HG03135 (cell line): Measurements from ENCODE around the gene NUMB.

Source experiments
- ATAC-seq: cut with Tn5 transposase; IDR thresholded peaks from one replicate; pipeline ENCODE4 v1.9.1; 2021; ENCODE audit warnings: mild to moderate bottlenecking, moderate library complexity; ENCODE audit not compliant: unreplicated experiment

The NUMB gene

DNA sequence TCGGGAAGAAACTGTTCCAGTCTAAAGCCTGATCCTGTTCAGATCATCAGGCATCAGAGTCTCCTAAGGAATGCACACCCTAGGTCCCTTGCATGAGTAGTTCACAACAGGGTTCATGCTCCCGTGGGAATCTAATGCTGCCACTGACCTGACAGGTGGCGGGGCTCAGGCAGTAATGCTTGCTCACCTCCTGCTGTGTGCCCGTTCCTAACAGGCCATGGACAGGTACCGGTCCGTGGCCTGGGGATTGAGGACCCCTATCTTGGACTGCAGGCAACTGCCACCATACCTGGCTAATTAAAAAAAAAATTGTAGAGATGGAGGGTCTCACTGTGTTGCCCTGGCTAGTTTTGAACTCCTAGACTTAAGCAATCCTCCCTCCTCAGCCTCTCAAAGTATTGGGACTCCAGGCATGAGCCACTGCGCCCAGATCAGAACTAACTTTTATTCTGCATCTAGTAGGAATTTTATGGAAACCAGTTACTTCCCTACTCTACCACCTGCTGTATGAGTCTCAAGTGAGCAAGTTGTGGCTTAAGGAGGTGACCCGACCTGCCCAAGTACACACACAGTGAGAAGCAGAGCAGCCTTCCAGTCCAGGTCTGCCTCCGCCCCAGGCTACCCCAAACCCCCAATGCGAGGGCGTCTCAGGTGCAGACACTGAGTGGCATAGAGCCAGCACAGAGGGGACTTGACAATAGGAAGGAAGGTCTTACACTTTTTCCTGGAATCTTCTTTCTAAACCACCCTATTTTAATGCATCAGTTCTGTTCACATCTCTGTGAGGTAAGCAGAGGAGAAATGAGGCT, 223.6 kb downstream of the NUMB start:
- ATAC-seq, result no peak

DNA sequence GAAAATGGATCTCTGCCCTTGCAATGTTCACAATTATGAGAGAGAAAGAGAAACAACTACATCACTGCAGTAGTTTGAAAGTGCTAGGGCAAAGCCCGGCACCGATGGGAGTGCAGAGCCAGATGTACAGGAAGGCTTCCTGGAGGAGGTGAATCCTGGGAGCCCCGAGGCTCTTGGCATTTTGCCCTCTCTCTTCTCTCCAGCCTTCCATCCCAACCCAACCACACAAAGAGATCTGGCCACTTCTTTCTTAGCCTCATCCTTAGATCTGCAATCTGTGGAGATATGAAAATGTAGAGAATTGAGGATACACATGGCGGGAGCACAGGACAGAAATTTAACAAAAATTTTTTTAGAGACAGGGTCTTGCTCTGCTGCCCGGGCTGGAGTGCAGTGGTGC, 224.3 kb downstream of the NUMB start:
- ATAC-seq, result no peak

DNA sequence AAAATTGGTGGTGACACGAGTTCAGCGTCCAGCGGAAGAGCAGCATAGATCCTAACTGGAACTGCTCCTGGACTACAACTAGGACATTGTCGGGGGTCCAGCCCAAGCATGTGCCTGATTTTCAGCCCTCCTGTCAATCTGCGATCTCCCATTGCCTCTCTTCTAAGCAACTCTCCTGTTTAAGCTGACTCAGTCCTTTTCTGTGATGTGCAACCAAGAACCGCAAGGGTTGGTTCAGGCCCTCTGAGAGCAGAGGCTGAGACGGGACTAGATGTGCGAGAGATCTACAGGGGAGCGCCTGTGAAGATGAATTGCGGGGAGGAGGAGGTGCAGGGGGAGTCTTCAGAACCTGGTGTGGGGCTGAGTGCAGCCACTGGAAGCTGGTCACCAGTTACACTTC, 224.8 kb downstream of the NUMB start:
- no peak for ATAC-seq

DNA sequence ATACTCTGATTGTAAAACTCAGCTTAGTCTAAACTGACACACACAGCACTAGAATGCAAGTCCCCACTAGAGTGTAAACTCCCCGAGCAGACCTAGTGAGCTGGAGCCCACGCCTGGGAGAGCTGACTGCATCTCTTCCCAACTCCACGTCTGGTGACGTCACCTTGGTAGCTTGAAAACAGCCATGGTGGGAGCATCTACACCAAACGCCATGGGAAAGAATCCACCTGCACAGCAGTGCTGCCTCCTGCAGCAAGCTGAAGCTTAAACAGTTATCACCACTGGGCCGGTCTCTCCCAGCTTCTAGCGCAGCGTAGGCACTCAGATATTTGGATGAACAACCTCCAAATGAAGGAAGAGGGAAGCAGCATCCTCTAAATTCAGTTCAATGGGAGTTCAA, 225.4 kb downstream of the NUMB start:
- ATAC-seq, result no peak

DNA sequence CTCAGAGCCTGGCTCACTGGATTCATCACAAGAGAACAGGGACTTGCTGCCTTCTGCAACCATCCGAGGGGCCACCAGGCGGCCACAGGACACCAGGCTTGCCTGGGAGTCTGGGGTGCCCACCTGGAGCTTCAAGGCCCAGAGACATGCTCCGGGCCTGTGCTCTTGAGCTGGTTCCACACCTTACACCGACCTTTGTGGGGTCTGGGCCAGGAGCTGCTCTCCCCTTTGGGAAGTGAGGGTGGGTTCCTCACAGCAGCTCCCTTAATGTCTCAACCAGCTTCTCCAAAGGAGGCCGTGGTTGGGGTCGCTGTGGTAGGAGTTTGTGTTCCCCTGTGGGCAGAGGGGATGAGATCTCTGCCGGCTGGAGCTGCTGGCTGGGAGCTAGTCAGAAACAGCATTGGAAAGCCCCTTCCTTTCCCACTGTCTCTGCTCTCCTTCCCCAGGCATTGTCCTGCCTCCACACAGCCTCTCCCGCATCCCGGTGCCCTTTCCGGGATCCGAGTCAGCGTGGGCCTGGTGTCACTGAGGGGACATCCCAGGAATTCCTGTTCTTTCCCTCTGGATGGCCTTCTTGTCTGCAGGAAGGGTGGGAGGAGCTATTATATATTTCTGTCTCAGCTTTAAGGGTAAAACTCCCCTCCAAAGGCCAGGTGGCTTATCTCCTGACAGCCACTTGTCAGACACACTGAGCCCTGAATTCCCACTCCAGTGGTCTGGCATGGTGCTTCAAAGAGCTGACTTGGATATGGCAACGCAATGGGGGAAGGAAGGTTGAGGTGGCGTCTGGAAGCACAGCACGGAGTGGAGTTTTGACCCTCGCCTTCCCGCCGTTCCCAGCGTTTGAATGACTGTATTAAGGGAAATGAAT, 226.1 kb downstream of the NUMB start:
- ATAC-seq, result no peak

DNA sequence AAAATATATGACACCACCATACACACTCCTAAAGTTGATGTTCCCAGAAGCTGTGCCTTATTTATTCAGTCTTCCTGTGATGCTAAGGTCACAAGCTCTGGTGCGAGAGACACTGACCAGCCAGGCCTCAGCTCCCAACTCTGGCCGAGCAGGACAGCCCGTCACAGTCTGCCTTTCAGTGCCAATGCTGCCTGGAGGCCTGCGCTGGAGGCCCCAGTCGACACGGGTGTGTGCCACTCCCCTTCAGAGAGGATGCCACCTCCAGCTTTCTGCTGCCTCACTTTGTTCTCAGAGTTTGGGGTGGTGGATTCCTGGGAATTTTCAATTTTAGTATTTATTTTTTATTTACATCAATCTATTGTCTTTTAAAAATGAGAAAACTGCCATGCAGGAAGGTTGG, 228.3 kb downstream of the NUMB start:
- ATAC-seq, result no peak

DNA sequence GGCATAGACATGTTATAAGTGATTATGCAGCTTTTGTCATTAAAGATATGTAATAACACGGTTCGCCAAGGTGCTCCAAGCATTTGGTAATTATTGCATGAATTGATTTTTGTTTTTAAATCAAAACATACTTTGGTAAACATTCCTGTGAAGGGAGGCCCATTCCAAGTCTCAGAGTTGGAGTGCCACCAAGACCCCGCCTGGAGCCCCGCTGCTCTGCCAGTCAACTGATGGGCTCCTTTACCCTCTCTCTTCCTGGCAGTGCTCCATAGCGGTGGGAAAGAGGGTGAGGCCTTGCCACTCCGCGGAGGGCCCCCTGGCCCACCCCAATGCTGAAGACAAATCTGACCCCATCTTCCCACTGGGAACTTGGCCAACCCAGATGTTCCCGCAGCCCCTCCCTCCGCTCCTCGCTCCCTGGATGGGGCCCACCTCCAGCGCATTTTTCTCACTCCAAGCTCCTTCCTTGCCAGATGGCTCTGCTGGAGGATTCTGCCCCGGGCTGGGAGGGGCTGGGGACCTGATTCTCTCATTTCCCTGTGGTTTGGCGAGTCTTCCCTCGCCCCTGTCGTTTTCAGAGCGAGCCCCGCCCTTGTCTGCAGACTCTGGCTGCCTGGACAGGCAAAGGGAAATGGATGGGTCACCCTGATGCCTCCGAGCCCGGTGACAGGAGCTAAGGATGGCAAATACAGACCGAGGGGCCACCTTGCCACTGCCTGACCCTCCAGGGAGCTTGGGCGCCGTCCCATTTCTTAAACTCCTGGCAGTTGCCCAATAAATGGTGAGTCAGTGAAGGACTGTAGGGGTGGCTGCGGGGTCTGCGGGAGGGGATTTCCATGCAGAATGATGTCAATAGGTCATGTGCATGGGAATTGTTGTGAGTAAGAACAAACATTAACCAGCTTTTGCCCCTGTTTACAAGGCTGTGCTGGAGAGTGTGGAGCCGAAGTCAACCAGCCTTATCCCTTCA, 230.2 kb downstream of the NUMB start:
- no peak for ATAC-seq

DNA sequence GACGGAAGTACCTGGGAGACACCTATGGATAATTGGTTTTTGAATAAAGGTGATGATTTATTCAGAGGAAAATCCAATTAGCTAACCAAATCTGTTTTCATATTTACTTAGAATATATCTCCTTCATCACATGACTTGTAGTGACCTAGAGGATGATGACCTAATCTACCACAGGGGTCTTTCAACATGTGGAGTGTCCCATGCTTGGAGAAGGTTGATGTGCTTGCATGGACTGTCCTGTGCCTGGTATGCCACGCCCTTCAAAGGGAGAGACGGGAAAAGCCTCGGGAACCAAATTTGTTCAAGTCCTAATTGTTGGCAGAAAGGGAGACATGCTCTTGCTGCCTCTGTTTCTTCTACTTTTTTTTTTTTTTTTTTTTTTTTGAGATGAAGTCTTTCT, 232.8 kb downstream of the NUMB start:
- ATAC-seq, result no peak
